Right lobe of liver (tissue), 4 donors: ENCODE results near the gene USB1.
"Not testable (repeated sequence)": the region's sequence is repeated elsewhere in the genome, so short reads cannot be mapped to it uniquely, and the experiment has no call there.

Source experiments
- CTCF ChIP-seq, 4 donors: fragments of 200-600 bp in 3 of 4; fragments of 450-650 bp in 1 of 4; IDR thresholded peaks; one replicate each; pipeline versions ENCODE4 v1.5.1 to v1.8.0; 2016 to 2022; ENCODE audit warnings: antibody characterized with exemption in 4 of 4, mild to moderate bottlenecking in 2 of 4
- POLR2A ChIP-seq: fragments of 450-650 bp; IDR thresholded peaks from one replicate; pipeline ENCODE4 v1.6.1; 2017; ENCODE audit warnings: antibody characterized with exemption, mild to moderate bottlenecking
- donor health status: DM: no; HTN: no; CAD: no.
- donor health status: DM: no; HTN: no; CAD: no.
- donor health status: DM: no; HTN: yes; CAD: no.

DNA sequence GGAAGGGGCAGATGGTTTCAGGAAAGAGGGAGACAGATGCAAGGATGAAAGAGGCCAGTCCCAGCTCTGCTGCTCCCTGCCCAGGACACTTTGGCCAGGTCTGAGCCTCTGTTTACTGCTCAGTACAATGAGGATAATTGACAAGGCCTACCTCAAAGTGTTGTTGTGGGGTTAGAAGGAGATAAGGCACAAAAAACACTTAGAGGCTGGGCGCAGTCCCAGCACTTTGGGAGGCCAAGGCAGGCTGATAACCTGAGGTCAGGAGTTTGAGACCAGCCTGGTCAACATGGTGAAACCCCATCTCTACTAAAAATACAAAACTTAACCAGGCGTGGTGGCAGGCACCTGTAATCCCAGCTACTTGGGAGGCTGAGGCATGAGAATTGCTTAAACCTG lies 23.1 kb upstream of the USB1 start:
- not testable (repeated sequence) for TF ChIP-seq CTCF (IDR thresholded peaks at IDR 0.05); POLR2A
